ENCODE data around the gene ZNHIT6.

- TF ChIP-seq, protein P1, sequence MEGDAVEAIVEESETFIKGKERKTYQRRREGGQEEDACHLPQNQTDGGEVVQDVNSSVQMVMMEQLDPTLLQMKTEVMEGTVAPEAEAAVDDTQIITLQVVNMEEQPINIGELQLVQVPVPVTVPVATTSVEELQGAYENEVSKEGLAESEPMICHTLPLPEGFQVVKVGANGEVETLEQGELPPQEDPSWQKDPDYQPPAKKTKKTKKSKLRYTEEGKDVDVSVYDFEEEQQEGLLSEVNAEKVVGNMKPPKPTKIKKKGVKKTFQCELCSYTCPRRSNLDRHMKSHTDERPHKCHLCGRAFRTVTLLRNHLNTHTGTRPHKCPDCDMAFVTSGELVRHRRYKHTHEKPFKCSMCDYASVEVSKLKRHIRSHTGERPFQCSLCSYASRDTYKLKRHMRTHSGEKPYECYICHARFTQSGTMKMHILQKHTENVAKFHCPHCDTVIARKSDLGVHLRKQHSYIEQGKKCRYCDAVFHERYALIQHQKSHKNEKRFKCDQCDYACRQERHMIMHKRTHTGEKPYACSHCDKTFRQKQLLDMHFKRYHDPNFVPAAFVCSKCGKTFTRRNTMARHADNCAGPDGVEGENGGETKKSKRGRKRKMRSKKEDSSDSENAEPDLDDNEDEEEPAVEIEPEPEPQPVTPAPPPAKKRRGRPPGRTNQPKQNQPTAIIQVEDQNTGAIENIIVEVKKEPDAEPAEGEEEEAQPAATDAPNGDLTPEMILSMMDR (optimal IDR thresholded peaks at IDR 0.05 in 1 of 3, IDR thresholded peaks at IDR 0.05 in 1 of 3, conservative IDR thresholded peaks at IDR 0.05 in 1 of 3; ENCODE audit: extremely low read depth in 1 of 3, insufficient read depth in 2 of 3, low read length in 3 of 3) = no peak
- TF ChIP-seq EZH2 (IDR thresholded peaks at IDR 0.05; ENCODE audit: low read length) = no peak
Observed at GRCh38 chr1:85628791-85629531, 79.3 kb downstream of the ZNHIT6 start.
